Measurements from ENCODE around the gene F11. TPM values are rescaled to one million over a fixed set of nuclear protein-coding genes. Genes with fewer than 3 reads are reported as not detected.
"Not testable (repeated sequence)": the region's sequence is repeated elsewhere in the genome, so short reads cannot be mapped to it uniquely, and the experiment has no call there.

Gene F11
- total RNA-seq, 4 donors from 2014 or later: 0.48 to 0.67 TPM; not detected in 2

DNA sequence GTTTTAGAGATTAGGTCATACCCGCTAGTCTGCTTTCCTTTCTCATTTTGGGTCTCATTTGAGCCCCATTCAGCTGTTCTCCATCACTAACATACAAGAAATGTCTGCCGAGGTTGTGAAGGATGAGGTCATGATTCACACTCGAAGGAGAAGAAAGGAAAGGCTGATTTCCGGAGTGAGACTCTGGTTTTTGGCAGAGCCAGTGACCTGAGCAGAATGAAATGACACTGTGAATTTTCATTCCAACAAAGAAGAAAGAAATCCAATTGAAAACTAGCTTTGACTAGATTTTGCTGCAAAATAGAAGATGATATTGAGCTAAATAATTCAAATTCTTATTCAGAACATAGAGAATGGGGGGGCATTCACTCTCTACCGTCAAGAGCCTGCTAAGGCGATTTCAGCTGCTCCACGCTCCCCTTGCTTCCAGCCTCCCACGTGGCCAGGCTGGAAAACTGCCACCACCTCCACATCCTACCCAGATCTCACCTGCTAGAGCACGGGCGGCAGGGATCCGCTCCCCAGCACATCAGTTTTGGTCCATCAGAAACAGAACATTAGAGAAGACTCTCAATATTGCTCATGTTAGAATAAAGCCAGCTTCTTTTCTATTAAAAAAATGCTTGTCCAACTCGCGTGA lies 39.0 kb downstream of the F11 start:
- Histone ChIP-seq H3K27ac (no peak overlapping the region), H3K4me3 (no peak overlapping the region), H3K36me3 (no peaks in the 10 kb centered on the region), H3K4me1 (no peaks in the 10 kb centered on the region), H3K9me3 (no peaks in the 10 kb centered on the region), H3K27me3 (no peaks in the 10 kb centered on the region)
- DNase-seq: no peak
- no peak for TF ChIP-seq POLR2A (IDR thresholded peaks at IDR 0.05)
- TF ChIP-seq, protein P1, sequence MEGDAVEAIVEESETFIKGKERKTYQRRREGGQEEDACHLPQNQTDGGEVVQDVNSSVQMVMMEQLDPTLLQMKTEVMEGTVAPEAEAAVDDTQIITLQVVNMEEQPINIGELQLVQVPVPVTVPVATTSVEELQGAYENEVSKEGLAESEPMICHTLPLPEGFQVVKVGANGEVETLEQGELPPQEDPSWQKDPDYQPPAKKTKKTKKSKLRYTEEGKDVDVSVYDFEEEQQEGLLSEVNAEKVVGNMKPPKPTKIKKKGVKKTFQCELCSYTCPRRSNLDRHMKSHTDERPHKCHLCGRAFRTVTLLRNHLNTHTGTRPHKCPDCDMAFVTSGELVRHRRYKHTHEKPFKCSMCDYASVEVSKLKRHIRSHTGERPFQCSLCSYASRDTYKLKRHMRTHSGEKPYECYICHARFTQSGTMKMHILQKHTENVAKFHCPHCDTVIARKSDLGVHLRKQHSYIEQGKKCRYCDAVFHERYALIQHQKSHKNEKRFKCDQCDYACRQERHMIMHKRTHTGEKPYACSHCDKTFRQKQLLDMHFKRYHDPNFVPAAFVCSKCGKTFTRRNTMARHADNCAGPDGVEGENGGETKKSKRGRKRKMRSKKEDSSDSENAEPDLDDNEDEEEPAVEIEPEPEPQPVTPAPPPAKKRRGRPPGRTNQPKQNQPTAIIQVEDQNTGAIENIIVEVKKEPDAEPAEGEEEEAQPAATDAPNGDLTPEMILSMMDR (IDR thresholded peaks at IDR 0.05): no peak
- intact Hi-C loops (cut with DNase I; ENCODE audit: low total_unique reads): no loop called here

DNA sequence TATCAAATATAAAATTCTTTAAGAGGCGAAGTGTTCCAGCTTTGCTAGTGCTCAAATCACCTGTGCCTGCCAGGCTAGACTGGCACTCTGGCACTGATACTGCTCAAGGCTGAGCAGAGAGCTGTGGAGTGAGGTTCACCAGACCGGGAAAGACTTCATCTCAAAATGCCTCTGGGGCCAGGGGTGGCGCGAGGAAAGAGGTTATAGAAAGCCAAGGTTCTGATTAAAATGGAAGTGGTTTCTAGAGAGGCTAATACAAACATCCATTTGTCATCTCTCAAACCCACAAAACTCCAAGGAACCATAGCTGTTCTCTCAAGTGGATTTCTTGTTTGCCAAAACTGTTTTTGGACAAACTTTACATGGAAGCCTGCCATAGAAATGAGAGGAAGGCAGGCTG lies 41.5 kb downstream of the F11 start:
- no peak for DNase-seq
- no peak overlapping the region for H3K27ac ChIP-seq
- intact Hi-C loops (cut with DNase I; ENCODE audit: low total_unique reads): no loop called here

DNA sequence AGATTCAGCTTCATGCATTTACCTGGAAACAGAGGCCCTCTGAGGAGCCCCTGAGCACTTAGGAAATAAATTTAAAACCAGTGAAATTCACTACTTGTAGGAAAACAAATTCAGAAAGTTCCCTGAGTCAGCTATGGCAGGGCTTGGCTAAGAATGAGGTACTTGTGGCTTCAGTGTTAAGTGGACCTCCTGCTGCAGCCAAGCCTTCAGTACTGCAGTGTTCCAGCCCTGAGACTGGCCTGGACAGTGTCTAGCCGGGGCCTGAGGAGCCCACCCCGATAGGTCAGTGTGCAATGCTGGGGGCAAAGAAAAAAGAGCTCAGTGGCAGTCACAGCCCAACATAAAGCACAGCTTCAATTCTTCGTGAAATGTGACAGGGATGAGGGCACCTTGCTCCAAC lies 41.9 kb downstream of the F11 start:
- Histone ChIP-seq H3K27me3 (no peaks in the 10 kb centered on the region), H3K9me3 (no peaks in the 10 kb centered on the region), H3K4me1 (no peaks in the 10 kb centered on the region), H3K27ac (no peak overlapping the region), H3K4me3 (no peak overlapping the region), H3K36me3 (no peaks in the 10 kb centered on the region)
- no peak for DNase-seq
- intact Hi-C loops (cut with DNase I; ENCODE audit: low total_unique reads): no loop called here
- TF ChIP-seq POLR2A (IDR thresholded peaks at IDR 0.05): no peak
- TF ChIP-seq, protein P1 (IDR thresholded peaks at IDR 0.05): no peak

More for the DNA sequence above, 41.5 kb downstream of the F11 start:
- no peak for TF ChIP-seq POLR2A (IDR thresholded peaks at IDR 0.05)
- TF ChIP-seq, protein P1 (IDR thresholded peaks at IDR 0.05): no peak
- H3K27me3 ChIP-seq: no peaks in the 10 kb centered on the region
- H3K9me3 ChIP-seq: no peaks in the 10 kb centered on the region
- H3K4me1 ChIP-seq: no peaks in the 10 kb centered on the region
- no peaks in the 10 kb centered on the region for H3K36me3 ChIP-seq
- H3K4me3 ChIP-seq: no peak overlapping the region

DNA sequence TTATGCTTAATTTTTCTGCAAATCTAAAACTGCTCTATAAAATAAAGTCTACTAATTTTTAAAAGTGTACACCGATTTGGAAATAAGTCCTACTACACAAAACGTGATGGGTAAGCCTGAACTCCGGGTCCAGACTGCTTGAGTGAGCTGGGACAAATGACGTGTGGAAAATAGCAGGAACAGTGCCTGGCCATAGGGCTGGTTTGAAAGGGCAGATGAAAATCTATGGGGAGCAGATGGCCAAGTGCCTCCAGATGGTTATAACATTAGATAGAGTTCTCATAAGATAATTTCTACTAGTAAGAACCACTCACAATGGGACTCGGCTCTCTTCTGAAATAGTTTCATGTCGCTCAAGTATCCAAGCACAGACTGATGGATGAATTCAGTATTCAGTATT lies 52.5 kb downstream of the F11 start:
- TF ChIP-seq, protein P1 (IDR thresholded peaks at IDR 0.05): no peak
- no peak for TF ChIP-seq POLR2A (IDR thresholded peaks at IDR 0.05)
- DNase-seq: no peak
- intact Hi-C loops (cut with DNase I; ENCODE audit: low total_unique reads): no loop called here

DNA sequence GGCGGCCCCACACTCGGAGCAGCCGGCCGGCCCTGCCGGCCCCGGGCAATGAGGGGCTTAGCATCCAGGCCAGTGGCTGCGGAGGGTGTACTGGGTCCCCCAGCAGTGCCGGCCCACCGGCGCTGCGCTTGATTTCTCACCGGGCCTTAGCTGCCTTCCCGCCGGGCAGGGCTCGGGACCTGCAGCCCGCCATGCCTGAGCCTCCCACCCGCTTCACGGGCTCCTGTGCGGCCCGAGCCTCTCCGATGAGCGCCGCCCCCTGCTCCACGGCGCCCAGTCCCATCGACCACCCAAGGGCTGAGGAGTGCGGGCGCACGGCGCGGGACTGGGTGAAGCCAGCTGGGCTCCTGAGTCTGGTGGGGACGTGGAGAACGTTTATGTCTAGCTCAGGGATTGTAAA lies 58.7 kb downstream of the F11 start:
- H3K27me3 ChIP-seq; intact Hi-C loops (cut with DNase I; ENCODE audit: low total_unique reads); DNase-seq; H3K9me3 ChIP-seq; H3K36me3 ChIP-seq; H3K4me3 ChIP-seq; H3K4me1 ChIP-seq; H3K27ac ChIP-seq: not testable (repeated sequence)

More for the DNA sequence above, 52.5 kb downstream of the F11 start:
- Histone ChIP-seq H3K9me3 (no peaks in the 10 kb centered on the region), H3K27me3 (no peaks in the 10 kb centered on the region), H3K27ac (no peak overlapping the region), H3K36me3 (no peaks in the 10 kb centered on the region), H3K4me3 (no peak overlapping the region), H3K4me1 (no peaks in the 10 kb centered on the region)

DNA sequence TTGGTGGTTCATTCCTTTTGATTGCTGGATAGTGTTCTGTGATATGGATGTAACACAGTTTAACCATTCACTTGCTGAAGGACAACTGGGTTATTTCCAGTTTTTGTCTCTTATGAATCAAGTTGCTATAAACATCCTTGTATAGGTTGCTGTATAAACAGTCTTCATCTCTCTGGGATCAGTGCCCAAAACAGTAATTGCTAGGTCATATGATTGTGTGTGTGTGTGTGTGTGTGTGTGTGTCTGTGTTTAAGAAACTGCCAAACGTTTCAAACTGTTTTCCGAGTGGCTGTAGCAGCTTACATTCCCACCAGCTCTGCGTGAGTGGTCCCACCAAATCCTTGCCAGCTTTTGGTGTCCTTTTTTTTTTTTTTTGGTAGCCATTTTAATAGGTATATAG lies 60.4 kb downstream of the F11 start:
- no peaks in the 10 kb centered on the region for H3K27me3 ChIP-seq
- no peaks in the 10 kb centered on the region for H3K9me3 ChIP-seq
- H3K4me3 ChIP-seq: no peak overlapping the region
- no peak for TF ChIP-seq POLR2A (IDR thresholded peaks at IDR 0.05)
- TF ChIP-seq, protein P1 (IDR thresholded peaks at IDR 0.05): no peak
- no peaks in the 10 kb centered on the region for H3K36me3 ChIP-seq
- no peaks in the 10 kb centered on the region for H3K4me1 ChIP-seq
- intact Hi-C loops (cut with DNase I; ENCODE audit: low total_unique reads): no loop called here
- no peak for DNase-seq
- H3K27ac ChIP-seq: no peak overlapping the region
